Stimulated activated CD4-positive, alpha-beta T cell treated with anti-CD3 and anti-CD28 coated beads, Interleukin-4, amount 100 ng/mL, for 24 hours (primary cell): ENCODE measurements around the gene WDSUB1.

Experiments
- DNase-seq: peaks from one replicate; pipeline ENCODE4 v3.0.0-alpha.2; 2020

The WDSUB1 gene, protein sequence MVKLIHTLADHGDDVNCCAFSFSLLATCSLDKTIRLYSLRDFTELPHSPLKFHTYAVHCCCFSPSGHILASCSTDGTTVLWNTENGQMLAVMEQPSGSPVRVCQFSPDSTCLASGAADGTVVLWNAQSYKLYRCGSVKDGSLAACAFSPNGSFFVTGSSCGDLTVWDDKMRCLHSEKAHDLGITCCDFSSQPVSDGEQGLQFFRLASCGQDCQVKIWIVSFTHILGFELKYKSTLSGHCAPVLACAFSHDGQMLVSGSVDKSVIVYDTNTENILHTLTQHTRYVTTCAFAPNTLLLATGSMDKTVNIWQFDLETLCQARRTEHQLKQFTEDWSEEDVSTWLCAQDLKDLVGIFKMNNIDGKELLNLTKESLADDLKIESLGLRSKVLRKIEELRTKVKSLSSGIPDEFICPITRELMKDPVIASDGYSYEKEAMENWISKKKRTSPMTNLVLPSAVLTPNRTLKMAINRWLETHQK

DNA sequence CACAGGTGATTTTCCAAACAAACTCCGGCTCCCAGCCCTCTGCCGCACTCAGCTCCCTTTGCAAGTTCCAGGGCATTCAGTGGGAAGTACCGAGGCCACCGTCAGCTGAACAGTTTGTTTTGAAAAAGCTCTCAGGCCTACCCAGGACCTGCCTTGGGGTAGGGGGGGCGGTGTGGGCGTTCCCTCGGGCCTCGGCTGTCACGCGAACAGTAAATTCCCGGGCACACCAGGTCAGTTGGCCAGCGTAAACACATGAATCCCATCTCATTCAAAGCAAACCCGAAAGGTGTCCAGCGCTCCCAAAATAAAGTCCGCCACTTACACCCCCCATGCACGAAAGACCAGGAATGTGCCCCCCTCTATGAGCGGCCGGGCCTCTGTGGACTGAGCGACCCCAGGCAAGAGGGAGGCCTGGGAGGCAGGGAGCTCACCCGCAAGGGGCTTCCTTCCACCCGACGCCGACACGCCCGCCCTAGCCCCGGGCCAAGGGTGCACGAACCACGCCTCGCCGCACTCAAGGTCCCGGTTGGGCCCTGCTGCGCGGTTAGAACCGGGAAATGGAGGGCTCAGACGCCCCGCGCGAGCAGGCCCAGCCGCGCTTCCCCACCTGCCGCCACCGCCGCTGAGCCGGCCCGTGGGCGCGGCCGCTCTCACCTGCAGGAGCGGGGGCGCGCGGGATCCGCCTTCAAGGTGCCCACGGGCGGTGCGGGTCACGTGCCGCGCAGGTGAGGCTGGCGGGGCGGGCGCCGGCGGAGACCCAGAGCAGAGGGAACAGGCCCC is at the start of gene WDSUB1:
Gene WDSUB1, minus strand, starts transcription at position 775 of the 780 bp plus-strand sequence. CDS start 3,634 bp downstream, outside the sequence.
- DNase-seq: no peak

DNA sequence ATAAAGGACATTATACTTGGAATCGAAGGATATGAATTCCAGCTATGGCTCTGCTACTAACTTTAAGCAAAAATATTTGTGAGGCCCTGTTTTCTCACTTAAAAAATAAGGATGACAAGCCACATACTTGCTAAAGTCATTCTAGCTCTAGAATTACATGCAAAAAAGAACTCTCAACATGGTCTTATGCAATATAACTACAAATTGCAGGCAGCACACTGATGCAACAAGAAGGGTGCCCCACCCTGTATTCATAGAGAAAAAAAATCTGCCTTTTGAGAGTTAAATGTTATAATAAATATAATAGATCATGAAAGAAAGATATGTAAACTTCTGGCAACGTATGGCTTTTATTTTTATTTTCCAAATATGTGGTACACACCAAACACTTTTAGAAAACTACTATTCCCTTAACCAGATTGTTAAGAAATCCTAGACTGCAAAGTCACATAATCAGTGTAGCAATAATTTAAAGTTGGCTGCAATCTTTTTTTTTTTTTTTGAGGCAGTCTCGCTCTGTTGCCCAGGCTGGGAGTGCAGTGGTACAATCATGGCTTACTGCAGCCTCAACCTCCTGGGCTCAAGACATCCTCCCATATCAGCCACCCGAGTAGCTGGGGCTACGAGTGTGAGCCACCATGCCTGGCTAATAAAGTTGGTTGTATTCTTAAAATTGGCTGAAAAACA is 40.2 kb upstream of the WDSUB1 start:
- DNase-seq: no peak

DNA sequence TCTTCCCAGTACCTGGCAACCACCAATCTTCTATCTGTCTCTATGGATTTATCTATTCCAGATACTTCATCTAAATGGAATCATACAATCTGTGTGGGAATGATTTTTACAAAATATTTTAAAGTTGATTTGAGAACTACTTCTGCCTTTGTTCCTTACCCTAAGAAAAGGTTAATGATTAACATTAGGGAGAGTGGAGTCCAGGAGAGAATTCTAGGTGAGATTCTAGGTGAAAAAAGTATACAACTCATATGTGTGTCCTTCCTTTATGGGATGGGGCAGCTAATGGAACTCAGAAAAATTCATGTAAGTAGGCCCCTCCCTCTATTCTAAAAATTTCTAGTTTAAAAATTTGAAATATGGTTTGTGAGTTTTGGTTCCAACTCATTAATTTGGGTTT is 35.9 kb upstream of the WDSUB1 start:
- DNase-seq: no peak

DNA sequence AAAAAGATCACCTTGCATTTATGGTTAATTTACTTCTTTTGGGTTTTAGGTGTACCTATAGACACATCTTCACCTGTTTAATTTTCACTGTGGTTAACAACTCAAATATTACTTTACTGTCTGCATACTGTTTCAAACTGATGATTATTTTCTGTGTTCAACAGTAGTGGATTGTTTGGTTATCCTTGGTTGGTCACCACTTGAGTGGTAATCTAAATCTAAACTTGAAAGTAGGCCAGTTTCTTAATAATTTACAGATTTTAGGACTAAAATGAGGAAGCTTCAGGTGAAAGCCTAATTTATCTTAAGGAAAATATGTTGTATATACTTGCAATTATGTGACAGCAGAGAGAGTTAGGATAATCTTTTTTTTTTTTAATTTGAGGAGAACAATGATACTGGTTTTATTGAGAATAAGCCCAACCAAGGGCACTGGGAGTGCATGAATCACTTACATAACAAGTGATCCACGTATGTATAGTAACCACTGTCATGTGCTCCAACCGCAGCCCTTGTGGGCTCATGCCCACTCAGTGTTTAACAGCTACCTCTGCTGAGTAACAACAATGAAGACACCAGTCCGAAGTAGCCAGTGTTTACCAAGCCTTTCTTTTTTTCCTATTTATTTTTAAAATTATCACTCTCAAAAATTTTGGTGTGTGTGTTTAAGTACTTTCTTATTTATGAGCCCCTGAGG is 31.0 kb upstream of the WDSUB1 start:
- DNase-seq: no peak

DNA sequence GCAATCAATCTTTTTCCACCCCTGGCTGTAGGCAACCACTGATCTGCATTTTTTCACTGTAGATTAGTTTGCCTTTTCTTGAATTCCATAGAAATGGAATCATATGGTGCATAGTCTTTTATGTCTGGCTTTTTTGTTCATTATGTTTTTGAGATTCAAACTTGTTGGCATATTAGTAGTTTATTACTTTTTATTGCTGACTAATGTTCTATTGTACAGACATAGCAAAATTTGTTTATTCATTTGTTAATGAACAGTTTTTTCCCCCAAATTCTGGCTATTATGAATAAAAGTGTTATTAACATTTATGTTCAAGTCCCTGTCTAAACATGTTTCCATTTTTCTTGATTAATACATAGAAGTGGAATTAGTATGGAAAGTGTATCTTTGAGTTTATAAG is 21.4 kb upstream of the WDSUB1 start:
- DNase-seq: no peak

DNA sequence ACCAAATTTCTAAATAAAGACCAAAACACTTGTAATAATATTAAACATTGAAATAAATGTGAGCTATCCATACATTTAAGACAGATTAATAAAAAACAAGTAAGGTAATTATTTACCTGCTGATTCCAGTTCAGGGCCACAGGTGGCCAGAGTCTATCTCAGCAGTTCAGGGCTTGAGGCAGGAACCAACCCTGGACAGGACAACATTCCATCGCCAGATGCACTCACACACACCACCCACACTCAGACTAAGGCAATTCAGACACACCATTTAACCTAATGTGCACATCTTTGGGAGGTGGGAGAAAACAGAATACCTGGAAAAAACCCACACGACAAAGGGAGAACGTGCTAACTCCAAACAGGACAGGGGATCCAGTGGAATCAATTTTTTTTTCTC is 14.1 kb upstream of the WDSUB1 start:
- DNase-seq: no peak

DNA sequence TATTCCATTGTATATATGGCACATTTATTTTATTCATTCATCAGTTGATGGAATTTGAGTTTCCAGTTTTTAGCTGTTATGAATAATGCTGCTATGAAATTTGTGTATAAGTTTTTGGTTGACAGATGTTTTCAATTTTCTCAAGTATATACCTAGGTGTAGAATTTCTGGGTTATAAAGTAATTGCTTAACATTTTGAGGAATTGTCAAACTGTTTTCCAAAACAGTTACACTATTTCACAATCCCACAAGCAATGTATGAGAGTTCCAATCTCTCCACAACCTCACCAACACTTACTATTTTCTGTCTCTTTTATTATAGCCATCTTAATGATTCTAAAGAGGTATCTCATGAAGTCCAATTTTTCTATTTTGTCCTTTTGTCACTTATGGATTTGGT is 12.5 kb upstream of the WDSUB1 start:
- DNase-seq: no peak

DNA sequence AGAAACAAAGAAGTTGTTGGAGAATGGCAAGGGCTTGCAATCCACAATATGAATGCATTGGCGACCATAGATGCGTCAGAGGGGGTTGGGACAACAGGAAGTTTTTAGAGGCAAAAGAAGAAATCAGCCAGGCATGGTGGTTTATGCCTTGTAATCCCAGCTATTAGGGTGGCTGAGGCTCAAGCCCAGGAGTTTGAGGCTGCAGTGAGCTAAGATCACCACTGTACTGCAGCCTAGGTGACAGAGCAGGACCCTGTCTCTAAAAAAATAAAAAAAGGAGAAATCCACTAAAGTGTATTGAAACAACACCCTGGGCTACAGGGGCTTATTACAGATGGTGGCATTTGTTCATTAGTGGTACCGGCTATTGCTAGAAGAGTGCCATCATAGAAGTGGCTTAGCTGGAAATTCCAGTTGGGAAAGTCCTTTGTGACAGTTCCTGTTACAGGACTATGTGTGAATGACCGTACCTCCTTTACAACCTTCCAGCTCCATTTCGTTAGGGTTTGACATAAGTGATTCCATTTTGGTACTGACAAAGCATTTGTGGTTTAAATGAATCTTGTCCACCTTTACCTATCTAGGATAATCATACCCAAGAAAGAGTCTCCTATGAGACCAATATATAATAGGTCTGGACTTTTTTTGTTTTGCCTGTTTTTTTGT is 10.7 kb upstream of the WDSUB1 start:
- DNase-seq: no peak

DNA sequence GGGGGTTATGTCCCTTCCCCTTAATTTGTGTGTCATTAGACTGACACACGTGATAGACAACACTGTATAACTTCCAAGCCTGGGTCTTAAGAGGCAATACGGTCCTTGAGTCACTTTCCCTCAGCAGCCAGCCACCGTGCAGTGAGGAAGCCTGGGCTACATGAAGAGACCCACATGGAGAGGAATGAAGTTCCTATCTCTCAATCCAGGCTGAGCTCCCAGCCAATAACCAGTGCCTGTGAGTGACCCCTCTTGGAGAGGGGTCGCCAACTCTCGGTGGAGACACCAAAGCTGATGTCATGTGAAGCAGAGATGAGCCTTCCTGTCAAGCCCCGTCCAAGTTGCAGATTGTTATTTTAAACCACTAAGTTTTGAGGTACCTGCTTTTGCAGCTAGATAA is 5.7 kb upstream of the WDSUB1 start:
- DNase-seq: no peak

DNA sequence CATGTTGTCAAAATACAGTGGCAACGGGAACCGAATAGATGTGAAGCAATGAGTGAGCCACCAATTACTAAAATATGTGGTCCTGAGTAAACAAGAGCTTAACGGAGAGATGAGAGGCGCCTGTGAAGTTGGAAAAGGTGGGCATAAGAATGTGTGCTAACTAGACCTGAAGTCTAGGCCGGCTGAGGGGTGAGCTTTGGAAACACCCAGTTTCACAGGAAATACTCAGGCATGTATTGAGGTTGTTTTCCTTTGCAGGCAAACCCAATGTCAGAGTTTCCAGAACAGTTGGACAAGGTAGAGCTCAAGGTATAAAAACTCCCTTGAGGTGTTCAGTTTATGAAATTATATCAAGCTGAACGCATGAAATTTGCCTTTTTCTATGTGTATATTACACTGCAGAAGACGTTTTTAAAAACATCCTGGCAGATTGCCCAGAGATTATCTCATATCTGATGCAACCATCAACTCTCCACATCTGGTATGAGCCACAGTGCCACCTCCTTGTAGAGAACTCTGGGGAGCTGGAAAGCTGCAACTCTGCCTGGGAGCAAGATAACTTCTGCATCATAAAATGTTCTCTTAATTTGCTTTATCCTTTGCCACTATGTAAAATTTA is 3.9 kb upstream of the WDSUB1 start:
- no peak for DNase-seq

DNA sequence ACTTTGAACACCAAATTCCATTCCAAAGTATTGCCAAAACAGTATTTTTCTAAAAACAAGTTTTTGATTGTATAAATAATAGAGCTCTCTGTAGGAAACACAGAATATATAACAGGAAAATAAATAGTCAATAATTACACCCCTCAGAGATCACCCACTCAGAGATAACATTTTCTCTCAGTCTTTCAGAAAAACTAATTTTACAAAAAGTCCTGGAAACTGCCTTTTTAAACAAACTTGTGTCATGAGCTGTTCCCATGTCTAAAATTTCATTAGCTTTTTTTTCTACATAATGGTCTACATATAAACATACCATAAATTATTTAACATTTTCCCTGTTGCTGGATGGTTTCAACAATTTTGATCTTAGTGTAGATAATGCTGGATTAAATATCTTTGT is 1.2 kb upstream of the WDSUB1 start:
- DNase-seq: no peak

DNA sequence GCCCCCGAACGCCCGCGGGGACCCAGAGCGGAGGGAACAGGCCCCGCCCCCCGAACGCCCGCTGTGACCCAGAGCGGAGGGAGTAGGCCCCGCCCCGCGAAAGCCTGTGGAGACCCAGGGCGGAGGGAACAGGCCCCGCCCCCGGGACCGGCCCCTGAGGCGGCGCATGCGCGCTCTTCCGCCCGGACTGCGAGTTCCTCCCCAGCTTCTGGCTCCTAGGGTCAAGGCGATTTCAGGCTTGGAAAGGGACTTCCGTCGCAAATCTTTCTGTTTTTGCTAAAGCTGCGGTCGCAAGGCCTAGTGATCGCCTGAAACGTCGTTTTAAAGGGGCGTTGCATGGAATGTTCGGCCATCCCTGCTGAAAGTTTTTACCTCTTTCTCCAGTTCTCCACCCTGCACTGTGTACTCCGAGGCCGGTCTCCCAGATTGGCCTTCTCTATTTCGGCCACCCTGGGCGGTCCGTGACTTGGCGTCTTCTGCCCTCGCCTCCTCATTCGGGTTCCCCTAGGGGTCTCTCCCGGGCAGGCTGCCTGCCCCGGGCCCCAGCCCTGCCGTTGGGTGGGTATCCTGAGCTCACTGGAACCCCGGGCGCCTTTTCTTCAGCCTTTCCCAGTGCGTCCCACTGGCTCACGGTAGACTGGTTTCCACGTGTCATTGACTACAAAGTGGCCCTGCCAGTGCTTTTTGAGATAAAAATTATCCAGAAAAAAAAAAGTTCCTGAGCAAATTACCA is 372 bp upstream of the WDSUB1 start:
- peak; percentile 96 for DNase-seq

DNA sequence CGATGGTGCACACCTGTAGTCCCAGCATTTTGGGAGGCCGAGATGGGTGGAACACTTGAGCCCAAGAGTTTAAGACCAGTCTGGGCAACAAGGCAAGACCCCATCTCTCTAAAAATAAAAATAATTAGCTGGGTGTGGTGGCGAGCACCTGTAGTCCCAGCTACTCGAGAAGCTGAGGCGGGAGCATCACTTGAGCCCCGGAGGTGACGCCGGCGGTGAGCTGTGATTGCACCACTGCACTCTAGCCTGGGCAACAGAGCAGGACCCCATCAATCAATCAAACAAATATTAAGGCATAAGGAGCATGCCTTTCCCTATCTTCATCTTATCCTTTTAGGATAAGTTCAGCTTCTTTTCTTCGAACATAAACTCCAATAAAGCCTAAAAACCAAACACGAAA is 1.1 kb downstream of the WDSUB1 start:
- DNase-seq: no peak

DNA sequence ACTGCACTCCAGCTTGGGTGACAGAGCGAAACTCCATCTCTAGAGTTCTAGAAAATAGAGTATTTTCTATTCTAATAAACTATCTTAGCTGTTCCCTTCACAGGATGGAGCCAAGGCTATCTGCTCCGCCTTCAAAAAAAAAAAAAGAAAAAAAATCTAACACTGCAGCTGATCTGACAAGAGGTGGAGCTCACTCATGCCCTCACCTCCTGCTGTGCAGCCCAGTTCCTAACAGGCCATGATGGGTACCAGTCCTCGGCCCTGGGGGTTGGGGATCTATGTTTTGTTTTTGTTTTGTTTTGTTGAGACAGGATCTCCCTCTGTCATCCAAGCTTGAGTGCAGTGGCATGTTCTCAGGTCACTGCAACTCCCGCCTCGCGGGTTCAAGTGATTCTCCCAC is 3.0 kb downstream of the WDSUB1 start:
- DNase-seq: no peak

DNA sequence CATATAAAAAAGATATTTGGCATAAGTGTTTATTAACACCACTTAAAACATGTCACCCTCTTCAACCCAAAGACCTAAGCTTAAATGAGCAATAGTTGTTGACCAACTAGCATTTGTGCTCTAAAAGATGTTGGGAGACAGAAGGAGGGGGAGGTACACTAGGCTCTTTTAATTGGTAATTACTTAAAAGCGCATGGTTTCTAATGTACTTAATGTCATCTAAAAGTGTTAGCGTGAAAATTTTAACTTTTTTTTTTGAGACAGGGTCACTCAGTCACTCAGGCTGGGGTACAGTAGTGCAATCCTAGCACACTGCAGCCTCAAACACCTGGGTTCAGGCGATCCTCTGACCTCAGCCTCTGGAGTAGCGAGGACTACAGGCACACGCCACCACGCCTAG is 5.5 kb downstream of the WDSUB1 start:
- no peak for DNase-seq

DNA sequence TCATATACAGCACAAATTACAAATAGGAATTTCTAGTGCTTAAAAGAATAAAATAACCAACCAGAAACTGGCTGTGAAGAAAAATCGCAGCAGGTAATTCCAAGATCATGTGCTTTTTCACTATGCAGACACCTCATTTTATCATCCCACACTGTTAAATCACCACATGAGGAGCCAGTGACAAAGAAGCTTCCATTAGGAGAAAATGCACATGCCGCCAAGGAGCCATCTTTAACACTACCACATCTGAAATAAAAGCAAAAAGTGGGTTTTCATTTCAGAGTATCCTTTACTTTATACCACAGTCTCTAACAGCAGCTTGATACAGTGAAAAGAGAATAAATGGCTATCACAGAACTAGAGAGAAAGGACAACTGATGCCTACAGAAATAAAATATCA is 6.8 kb downstream of the WDSUB1 start:
- DNase-seq: no peak

DNA sequence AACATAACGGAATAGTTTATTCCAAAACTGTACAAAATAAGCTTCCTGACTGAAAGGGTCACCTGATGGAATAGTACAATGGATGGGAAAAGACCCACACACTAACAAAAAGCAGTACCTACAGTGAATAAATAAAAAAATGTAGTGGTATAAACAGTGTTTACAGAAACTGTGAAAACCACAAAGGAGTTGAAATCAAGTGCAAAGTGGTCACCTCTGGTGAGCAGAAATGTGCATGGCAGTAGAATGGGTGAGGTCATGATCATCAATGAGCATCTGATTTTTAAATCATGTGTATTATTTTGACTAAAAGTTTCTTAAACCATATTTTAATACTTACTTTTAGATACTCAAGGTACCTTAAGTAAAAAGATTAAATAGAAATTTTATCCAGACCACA is 11.4 kb downstream of the WDSUB1 start:
- no peak for DNase-seq

DNA sequence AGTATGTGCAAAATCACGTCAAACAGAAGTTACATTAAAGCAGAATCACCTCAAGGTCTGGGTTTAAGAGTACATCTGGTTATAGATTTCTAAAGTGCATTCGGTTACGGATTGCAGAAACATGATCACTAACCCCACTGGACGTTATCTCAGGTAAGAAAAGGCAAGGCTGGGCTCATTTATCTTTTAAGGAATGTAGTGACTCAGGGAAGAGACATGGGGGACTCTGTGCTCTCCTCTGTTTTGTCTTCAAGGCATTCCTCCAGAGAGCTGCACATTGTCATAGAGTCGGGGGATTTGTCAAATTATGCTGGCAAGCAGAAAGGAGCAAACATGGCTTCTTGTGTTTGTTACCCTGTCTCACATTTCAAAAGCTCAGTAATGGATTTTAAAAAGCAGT is 14.3 kb downstream of the WDSUB1 start:
- DNase-seq: no peak

DNA sequence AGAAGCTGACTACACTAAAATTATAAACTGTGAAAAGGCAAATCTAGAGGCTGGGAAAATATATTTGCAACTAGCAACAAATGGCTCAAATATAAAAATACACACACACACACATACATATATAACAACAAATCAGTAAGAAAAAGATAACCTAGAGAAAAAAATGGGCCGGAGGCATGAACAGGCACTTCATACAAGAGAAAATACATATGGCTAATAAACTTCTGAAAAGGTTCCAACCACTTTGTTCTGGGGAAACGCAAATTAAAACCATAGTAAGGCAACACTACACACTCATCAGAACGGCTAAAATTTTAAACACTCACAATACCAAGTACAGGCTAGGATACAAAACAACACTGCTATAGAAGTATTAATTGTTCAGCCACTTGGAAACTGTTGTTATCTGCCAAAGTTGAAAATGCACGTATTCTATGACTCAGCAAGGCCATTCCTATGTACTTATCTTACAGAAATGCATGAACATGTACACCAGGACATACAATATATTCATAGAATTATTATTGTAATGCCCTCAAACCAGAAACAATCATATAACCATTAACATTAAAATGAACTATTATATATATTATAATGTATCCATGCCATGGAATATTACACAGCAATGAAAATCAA is 15.6 kb downstream of the WDSUB1 start:
- DNase-seq: no peak

DNA sequence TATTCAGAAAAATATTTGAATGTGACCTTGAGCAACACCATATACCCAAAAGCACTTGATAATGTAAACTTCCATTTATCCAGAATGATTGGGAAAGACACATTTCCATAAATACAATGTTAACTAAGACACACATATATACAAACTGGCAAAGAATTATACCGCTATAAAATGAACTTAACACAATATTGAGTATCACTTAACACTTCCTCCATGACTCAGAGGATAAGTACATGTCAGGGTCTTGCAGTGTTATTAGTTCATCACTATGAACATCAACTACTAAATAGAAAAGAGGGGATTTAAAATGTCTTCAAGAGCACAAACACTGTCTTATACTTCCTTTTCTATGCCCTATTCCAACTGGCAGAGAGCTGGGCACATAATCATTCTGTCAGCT is 18.6 kb downstream of the WDSUB1 start:
- DNase-seq: no peak

DNA sequence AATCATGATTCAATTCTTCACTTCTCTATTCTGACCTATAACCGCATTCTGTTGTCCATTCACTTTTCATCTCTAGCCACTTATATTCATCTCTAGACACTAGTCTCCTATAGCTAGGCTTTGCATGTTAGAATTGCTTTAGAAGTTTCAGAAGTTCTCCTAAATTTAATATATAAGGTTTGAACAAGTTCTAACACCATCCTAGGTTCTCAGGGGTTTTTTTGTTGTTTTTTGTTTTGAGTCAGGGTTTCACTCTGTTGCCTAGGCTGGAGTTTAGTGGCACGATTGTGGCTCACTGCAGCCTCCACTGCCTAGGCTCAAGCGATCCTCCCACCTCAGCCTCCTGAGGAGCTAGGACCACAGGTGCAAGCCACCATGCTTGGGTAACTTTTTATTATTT is 19.9 kb downstream of the WDSUB1 start:
- DNase-seq: no peak
